ENCODE results near the gene AMZ2.

Gene AMZ2

GRCh38 chr17:68288804-68289203, 41.0 kb downstream of the AMZ2 start:
- no peak for TF ChIP-seq CTCF (IDR thresholded peaks at IDR 0.05; ENCODE audit: control insufficient read depth, insufficient read depth, low read depth, low read length, missing control alignments)
- no peak overlapping the region for H3K4me3 ChIP-seq (ENCODE audit: control insufficient read depth, low read depth, low read length)
- DNase-seq (ENCODE audit: low read depth), result no peak

GRCh38 chr17:68289473-68289872, 41.6 kb downstream of the AMZ2 start:
- no peak for TF ChIP-seq CTCF (IDR thresholded peaks at IDR 0.05; ENCODE audit: control insufficient read depth, insufficient read depth, low read depth, low read length, missing control alignments)
- no peak overlapping the region for H3K4me3 ChIP-seq (ENCODE audit: control insufficient read depth, low read depth, low read length)
- peak; percentile 29 for DNase-seq (ENCODE audit: low read depth)

- TF ChIP-seq CTCF (IDR thresholded peaks at IDR 0.05; ENCODE audit: control insufficient read depth, insufficient read depth, low read depth, low read length, missing control alignments), result no peak
- H3K4me3 ChIP-seq (ENCODE audit: control insufficient read depth, low read depth, low read length), result peak overlapping the region; percentile 71; the same call in 1 of the 2 replicates
These were observed 42.1 kb downstream of the AMZ2 start for GRCh38 chr17:68289936-68290267.

GRCh38 chr17:68290268-68290954, 42.6 kb downstream of the AMZ2 start:
- peak overlapping the region; percentile 71 for H3K4me3 ChIP-seq (ENCODE audit: control insufficient read depth, low read depth, low read length)
- DNase-seq (ENCODE audit: low read depth), result no peak
- TF ChIP-seq CTCF (IDR thresholded peaks at IDR 0.05; ENCODE audit: control insufficient read depth, insufficient read depth, low read depth, low read length, missing control alignments), result no peak

More at GRCh38 chr17:68289936-68290267, 42.1 kb downstream of the AMZ2 start:
- no peak for DNase-seq (ENCODE audit: low read depth)

- DNase-seq (ENCODE audit: low read depth), result no peak
These were observed 43.4 kb downstream of the AMZ2 start, which contains the start of the genes ARSG and SLC16A6 for GRCh38 chr17:68290955-68291835. Gene ARSG (plus strand): TSS chr17:68291495. CDS start chr17:68307494, 15,999 bp downstream. Gene SLC16A6 (minus strand): TSS chr17:68291127. CDS start chr17:68278320, 12,807 bp downstream.

More at GRCh38 chr17:68290955-68291835, 43.4 kb downstream of the AMZ2 start, which contains the start of the genes ARSG and SLC16A6:
- peak within 1 kb of the TSS; percentile 71 for H3K4me3 ChIP-seq (ENCODE audit: control insufficient read depth, low read depth, low read length)
- TF ChIP-seq CTCF (IDR thresholded peaks at IDR 0.05; ENCODE audit: control insufficient read depth, insufficient read depth, low read depth, low read length, missing control alignments), result no peak
